ENCODE measurements around the gene TFCP2L1.

DNA sequence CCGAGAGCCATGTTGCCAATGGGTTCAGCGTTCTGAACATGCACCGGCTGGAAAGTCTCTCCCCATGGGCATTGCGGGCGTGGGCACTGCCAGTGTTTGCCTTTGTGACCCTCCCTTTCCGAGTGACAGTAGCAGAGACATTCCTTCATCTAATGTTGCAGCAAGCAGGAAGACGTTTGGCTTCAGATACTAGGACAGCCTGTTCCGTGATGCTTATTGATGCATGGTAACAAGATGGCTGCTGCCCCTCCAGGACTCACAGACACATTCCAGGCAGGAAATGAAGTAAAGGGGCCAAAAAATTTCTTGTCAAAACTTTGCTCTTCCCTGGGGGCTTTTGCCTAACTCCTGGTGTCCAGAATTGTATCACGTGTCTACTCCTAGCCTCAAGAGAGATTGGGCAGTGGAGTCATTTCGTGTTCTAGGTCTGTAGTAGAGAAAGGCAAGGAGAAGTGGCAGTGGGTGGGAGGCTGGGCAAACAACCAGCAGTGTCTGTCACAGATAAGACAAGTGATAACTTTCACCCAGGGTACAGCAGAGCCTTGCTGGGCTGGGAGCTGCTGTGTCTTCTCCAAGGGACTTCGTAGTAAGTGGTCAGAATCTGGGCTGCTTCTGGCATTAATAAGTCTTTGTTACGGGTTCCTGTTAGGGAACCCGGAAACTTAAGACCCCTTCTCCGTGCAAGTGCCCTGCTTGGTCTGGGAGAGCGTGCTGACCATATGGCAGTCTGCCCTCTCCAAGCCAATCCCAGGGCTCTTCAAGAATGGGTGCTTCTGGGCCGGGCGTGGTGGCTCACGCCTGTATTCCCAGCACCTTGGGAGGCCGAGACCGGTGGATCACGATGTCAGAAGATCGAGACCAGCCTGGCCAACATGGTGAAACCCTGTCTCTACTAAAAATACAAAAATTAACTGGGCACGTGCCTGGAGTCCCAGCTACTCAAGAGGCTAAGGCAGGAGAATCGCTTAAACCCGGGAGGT lies 93.5 kb downstream of the TFCP2L1 start:
- TF ChIP-seq, protein P1, sequence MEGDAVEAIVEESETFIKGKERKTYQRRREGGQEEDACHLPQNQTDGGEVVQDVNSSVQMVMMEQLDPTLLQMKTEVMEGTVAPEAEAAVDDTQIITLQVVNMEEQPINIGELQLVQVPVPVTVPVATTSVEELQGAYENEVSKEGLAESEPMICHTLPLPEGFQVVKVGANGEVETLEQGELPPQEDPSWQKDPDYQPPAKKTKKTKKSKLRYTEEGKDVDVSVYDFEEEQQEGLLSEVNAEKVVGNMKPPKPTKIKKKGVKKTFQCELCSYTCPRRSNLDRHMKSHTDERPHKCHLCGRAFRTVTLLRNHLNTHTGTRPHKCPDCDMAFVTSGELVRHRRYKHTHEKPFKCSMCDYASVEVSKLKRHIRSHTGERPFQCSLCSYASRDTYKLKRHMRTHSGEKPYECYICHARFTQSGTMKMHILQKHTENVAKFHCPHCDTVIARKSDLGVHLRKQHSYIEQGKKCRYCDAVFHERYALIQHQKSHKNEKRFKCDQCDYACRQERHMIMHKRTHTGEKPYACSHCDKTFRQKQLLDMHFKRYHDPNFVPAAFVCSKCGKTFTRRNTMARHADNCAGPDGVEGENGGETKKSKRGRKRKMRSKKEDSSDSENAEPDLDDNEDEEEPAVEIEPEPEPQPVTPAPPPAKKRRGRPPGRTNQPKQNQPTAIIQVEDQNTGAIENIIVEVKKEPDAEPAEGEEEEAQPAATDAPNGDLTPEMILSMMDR (IDR thresholded peaks at IDR 0.05) = no peak
- TF ChIP-seq POLR2A (IDR thresholded peaks at IDR 0.05) (no peak), EP300 (IDR thresholded peaks at IDR 0.05) (no peak)
